ENCODE results near the gene DSCAM.
"Not testable (repeated sequence)": the region's sequence is repeated elsewhere in the genome, so short reads cannot be mapped to it uniquely, and the experiment has no call there.

Gene DSCAM

GRCh38 chr21:40200946-40201345 lies 646.0 kb downstream of the DSCAM start:
- no peak for DNase-seq

- no peak for DNase-seq
Measured at GRCh38 chr21:40200126-40200525, 646.8 kb downstream of the DSCAM start.

GRCh38 chr21:40194185-40194980 lies 652.6 kb downstream of the DSCAM start:
- no peak for DNase-seq

DNA sequence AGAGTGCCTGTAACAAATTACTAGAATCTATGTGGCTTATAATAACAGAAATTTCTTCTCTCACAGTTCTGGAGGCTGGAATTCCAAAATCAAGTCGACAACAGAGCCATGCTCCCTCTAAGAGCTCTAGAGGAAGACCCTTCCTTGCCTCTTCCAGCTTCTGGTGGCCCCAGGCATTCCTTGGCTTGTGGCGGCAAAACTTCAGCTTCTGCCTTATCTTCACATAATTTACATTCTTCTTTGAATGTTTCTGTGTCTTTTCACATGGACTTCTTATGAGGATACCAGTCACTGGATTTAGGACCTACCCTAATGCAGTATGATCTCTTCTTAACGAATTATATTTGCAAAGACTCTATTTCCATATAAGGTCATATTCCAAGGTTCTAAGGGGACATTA lies 655.3 kb downstream of the DSCAM start:
- DNase-seq = no peak

GRCh38 chr21:40191196-40191595 lies 655.8 kb downstream of the DSCAM start:
- no peak for DNase-seq

- no peak for DNase-seq
Measured at GRCh38 chr21:40187946-40188654, 658.9 kb downstream of the DSCAM start.

DNA sequence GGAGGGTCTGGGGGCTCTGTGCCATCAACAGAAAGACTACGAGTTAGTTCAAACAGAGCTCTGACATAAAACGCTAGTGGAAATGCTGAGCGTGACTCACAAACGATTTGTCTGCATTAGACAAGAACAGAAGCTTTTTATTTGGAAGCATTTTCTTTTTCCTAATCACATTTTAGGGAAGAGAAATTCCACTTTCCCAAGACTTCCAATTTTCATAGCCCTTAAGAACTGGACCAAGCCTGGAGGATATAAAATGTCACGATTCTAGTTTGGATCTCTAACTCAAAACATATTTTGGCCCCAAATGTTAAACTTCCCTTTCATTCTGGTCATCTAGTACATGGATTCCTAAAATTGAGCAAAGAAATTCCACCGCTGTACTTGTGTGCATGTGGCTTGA lies 659.7 kb downstream of the DSCAM start:
- no peak for DNase-seq

- DNase-seq = no peak
Measured at GRCh38 chr21:40186045-40186444, 660.9 kb downstream of the DSCAM start.

DNA sequence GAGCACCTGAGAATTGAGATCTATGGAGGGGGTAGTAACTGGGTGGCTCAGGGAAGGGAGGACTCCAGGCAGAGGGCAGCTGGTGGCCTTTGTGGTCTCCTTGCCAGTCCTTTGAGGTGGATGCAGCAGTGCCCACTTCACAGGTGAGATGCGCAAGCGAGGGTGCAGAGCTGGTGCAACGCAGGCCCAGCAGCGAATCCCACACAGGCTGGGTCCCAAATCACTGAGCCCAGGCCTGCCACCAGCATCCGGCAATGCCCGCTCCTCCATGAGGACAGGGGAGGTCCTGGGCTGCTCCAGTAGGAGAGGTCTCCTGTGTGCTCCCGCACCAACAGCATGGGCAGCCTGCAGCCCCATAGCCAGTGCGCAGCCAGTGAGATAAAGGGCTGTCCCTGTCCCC lies 661.8 kb downstream of the DSCAM start:
- no peak for DNase-seq

DNA sequence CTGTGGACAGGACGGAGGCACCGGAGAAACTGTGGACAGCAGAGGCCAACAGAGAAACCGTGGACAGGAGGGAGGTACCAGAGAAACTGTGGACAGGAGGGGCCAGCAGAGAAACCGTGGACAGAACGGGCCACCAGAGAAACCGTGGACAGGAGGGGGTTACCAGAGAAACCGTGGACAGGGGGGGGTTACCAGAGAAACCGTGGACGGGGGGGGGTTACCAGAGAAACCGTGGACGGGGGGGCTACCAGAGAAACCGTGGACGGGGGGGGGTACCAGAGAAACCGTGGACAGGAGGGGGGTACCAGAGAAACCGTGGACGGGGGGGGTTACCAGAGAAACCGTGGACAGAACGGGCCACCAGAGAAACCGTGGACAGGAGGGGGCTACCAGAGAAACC lies 664.5 kb downstream of the DSCAM start:
- not testable (repeated sequence) for DNase-seq

DNA sequence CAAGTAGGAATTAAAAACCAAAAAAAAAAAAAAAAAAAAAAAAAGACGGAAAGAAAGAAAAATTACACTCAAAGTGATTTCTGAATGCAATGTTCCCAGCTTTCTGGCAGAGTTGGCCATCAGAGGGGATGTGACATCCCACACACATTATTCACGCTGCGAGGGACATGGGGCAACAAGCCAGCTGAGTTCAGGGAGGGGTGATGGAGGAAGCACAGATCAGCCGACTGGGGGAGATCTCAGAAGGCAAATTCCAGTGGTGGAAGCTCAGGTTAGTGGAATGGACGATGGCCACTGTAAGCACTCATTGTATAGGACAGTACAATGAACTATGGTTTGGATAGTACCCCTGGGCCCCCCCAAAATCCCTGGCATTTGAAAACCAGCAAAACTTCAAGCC lies 667.8 kb downstream of the DSCAM start:
- DNase-seq = no peak

- DNase-seq = no peak
Measured at GRCh38 chr21:40178726-40179125, 668.2 kb downstream of the DSCAM start.

- DNase-seq = no peak
Measured at GRCh38 chr21:40177979-40178378, 669.0 kb downstream of the DSCAM start.

DNA sequence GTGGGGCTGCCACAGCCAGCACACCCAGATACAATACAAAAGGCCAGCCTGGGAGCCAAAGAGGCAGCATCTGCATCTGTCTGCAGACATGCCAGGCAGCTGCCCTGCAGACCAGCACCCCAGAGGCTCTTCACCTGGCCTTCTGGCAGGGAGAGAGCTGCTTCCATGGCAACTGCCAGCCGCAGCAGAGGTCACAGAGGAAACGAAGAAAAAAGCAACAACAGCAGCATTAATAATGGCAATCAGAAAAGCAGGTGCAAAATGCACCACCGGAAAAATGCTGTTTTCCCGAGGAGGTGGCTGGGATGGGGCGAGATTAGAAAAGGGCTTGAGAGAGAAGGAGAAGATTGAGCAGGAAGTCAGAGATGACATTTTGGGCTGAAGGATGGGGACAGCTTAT lies 670.2 kb downstream of the DSCAM start:
- DNase-seq = no peak

GRCh38 chr21:40173816-40174215 lies 673.1 kb downstream of the DSCAM start:
- peak; percentile 71 for DNase-seq

- no peak for DNase-seq
Measured at GRCh38 chr21:40169971-40170370, 677.0 kb downstream of the DSCAM start.

- DNase-seq = no peak
Measured at GRCh38 chr21:40166291-40166843, 680.6 kb downstream of the DSCAM start.

DNA sequence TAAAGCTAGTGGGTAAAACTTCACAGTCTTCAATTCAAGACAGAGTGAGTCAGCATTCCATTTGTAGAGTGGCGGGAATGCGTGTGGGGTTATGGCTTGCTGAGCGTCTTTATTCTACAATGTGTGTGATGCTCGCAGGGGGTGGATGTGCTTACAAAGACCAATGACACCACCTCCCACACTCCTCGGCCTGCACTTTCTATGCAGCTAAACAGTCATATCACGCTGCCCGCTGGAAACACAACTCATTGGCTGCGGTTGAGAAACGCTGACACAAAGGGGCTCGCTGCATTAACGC lies 681.2 kb downstream of the DSCAM start:
- no peak for DNase-seq

- DNase-seq = no peak
Measured at GRCh38 chr21:40164905-40165772, 681.8 kb downstream of the DSCAM start.

DNA sequence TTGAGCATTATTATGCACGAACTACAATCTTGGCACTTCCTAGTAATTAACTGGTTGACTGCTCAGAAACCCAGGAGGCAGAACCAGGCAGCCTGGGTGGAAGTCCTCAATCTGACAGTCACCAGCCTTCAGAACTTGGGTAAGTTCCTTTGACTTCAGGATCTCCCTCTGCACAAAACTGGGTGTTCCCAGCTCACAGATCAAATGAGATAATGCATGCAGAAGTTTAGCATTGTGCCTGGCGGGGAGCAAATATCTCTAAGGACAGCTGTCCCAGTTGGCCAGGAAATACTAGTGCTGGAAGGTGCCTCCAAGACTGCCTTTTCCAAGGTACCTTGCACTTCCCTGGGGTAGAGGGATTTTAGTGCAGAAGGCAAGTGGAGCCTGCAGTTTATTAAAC lies 684.9 kb downstream of the DSCAM start:
- DNase-seq = no peak

DNA sequence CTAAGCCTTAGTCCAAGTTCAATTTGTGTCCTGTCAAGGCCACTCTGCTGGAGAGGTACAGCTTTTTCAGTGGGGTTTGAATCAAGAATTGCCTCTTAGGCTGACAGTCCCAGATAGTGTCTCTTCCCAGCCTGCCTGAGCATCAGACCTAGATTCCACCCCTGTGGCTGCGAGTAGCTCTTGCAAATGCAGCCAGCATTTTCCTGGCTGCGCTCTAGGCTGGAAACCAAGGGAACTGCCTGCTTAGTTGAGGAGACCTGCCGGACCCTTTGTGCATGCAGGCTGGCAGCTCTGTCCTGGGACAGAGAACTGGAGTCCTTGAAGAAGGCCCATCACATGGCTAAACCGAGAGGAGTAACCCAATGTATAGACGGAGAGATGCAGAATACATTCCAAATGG lies 686.0 kb downstream of the DSCAM start:
- no peak for DNase-seq

DNA sequence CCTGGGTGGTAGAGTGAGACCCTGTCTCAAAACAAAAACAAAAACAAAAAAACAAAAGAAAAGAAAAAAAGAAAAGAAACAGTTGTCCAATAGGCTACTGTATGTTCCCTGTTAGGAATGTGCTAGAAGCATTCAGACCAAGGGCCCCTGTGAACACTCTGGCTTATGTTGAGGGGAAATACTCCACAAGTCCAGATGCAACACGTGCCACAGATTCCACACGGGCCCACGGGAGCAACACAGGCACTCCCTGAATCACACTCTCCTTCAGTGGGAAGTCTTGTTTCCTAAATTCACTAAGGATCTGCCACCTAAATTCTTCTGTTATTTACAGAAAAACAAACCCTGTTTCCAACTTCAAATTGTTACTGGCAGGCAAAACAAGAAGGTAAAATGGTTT lies 688.6 kb downstream of the DSCAM start:
- DNase-seq = no peak

- DNase-seq = no peak
Measured at GRCh38 chr21:40155563-40155962, 691.4 kb downstream of the DSCAM start.

DNA sequence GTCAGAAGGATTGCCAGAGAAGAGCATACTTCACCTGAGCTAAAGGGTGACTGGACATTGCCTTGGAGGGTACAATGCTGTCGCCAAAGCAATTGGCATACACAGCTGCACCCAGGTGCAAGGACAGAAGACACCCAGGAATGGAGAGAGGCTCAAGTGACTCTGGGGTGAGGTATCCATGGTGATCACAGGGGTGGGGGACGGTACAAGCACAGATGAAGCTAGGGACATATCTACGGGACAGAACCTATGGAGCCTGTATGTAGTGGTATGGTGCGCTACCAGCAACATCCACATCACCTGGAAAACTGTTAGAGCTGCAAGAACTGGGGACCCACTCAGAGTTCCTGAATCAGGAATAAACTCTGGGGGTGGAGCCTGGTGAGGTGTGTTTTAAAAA lies 693.6 kb downstream of the DSCAM start:
- DNase-seq = no peak

Measured in NCI-H82 (cell line).